CD14-positive monocyte (primary cell): ENCODE measurements around the gene CDK17. TPM values are rescaled to one million over a fixed set of nuclear protein-coding genes. Genes with fewer than 3 reads are reported as not detected.
"Not testable (repeated sequence)": the region's sequence is repeated elsewhere in the genome, so short reads cannot be mapped to it uniquely, and the experiment has no call there.

Experiments used
- DNase-seq, 3 donors: peaks; one replicate each; pipeline ENCODE4 v3.0.0-alpha.2; 2011 to 2022
- H2AFZ ChIP-seq: 2 replicates; pipeline ENCODE4 v1.6.0; 2012; ENCODE audit warnings: mild to moderate bottlenecking, low read depth, low read length, inconsistent platforms; ENCODE audit not compliant: insufficient read depth, poor library complexity, severe bottlenecking
- H3K27ac ChIP-seq, 2 donors: 1 replicate in 1 of 2; 2 replicates in 1 of 2; pipeline ENCODE4 v1.5.1; 2012 to 2013; ENCODE audit warnings: low read length in 2 of 2, control low read depth in 1 of 2, inconsistent platforms in 1 of 2, low read depth in 1 of 2, mild to moderate bottlenecking in 1 of 2
- H3K27me3 ChIP-seq, 2 donors: one replicate each; pipeline versions ENCODE4 v1.6.0 to v1.6.1; 2011 to 2013; ENCODE audit warnings: low read length in 2 of 2; ENCODE audit not compliant: control insufficient read depth in 2 of 2, insufficient read depth in 2 of 2
- H3K36me3 ChIP-seq, 2 donors: replicated peaks in 1 of 2; 1 replicate in 1 of 2; 2 replicates in 1 of 2; pipeline versions ENCODE4 v1.5.1 to v1.6.1; 2012 to 2013; ENCODE audit warnings: low read length in 2 of 2, control low read depth in 1 of 2, inconsistent platforms in 1 of 2, mild to moderate bottlenecking in 1 of 2; ENCODE audit not compliant: insufficient read depth in 2 of 2, control insufficient read depth in 1 of 2
- H3K4me1 ChIP-seq, 2 donors: 1 replicate in 1 of 2; 2 replicates in 1 of 2; pipeline versions ENCODE4 v1.5.1 to v1.6.1; 2012 to 2013; ENCODE audit warnings: low read length in 2 of 2, control low read depth in 1 of 2, inconsistent platforms in 1 of 2, mild to moderate bottlenecking in 1 of 2, moderate library complexity in 1 of 2; ENCODE audit not compliant: insufficient read depth in 2 of 2, control insufficient read depth in 1 of 2
- H3K4me2 ChIP-seq: replicated peaks from 2 replicates; pipeline ENCODE3; 2012; ENCODE audit warnings: low read length, moderate library complexity, mild to moderate bottlenecking; ENCODE audit not compliant: poor library complexity, severe bottlenecking; ENCODE audit errors: extremely low read depth
- H3K4me3 ChIP-seq, 3 experiments: fragments of 200-600 bp in 1 of 3; sonication (generic) in 1 of 3; replicated peaks in 1 of 3; 1 replicate in 2 of 3; 2 replicates in 1 of 3; pipeline ENCODE4 v1.5.1; 2011 to 2013; ENCODE audit warnings: low read length in 3 of 3, mild to moderate bottlenecking in 3 of 3, control low read depth in 2 of 3, low read depth in 2 of 3, inconsistent platforms in 1 of 3, moderate library complexity in 1 of 3
- H3K79me2 ChIP-seq: 2 replicates; pipeline ENCODE4 v1.6.0; 2012; ENCODE audit warnings: mild to moderate bottlenecking, control low read depth, inconsistent platforms, low read length, moderate library complexity; ENCODE audit not compliant: insufficient read depth
- H3K9ac ChIP-seq: 2 replicates; pipeline ENCODE4 v1.6.0; 2017; ENCODE audit warnings: low read length, mild to moderate bottlenecking; ENCODE audit not compliant: insufficient read depth, poor library complexity, severe bottlenecking
- H3K9me3 ChIP-seq, 2 donors: replicated peaks in 1 of 2; 1 replicate in 1 of 2; 2 replicates in 1 of 2; pipeline versions ENCODE4 v1.5.1 to v1.6.1; 2012 to 2013; ENCODE audit warnings: low read length in 2 of 2, control low read depth in 1 of 2; ENCODE audit not compliant: control insufficient read depth in 1 of 2, insufficient read depth in 1 of 2
- H4K20me1 ChIP-seq: 2 replicates; pipeline ENCODE4 v1.6.0; 2012; ENCODE audit warnings: mild to moderate bottlenecking, low read length, control low read depth, moderate library complexity; ENCODE audit not compliant: insufficient read depth
- H3K27ac Mint-ChIP-seq, 7 donors: one replicate each; pipeline ENCODE4 v1.8.0; 2020; ENCODE audit warnings: mild to moderate bottlenecking in 7 of 7, mixed read lengths in 7 of 7, moderate library complexity in 6 of 7, inconsistent platforms in 2 of 7
- H3K27me3 Mint-ChIP-seq, 3 donors: one replicate each; pipeline ENCODE4 v1.8.0; 2021 to 2022; ENCODE audit warnings: low read depth in 3 of 3, mild to moderate bottlenecking in 3 of 3, mixed read lengths in 3 of 3, moderate library complexity in 3 of 3, inconsistent platforms in 1 of 3
- H3K36me3 Mint-ChIP-seq, 2 donors: one replicate each; pipeline ENCODE4 v1.8.0; 2020; ENCODE audit warnings: mixed read lengths in 2 of 2, inconsistent platforms in 1 of 2, mild to moderate bottlenecking in 1 of 2
- H3K4me1 Mint-ChIP-seq: one replicate; pipeline ENCODE4 v1.8.0; 2020; ENCODE audit warnings: mild to moderate bottlenecking, mixed read lengths
- H3K4me3 Mint-ChIP-seq, 2 donors: one replicate each; pipeline ENCODE4 v1.8.0; 2020; ENCODE audit warnings: mild to moderate bottlenecking in 2 of 2, mixed read lengths in 2 of 2, moderate library complexity in 1 of 2
- H3K9me3 Mint-ChIP-seq, 7 donors: one replicate each; pipeline ENCODE4 v1.8.0; 2020 to 2022; ENCODE audit warnings: mixed read lengths in 7 of 7, mild to moderate bottlenecking in 6 of 7, moderate library complexity in 6 of 7, inconsistent platforms in 2 of 7
- WGBS: methylation state at CpG from one replicate; pipeline ENCODE4 v1.1.5; 2013; ENCODE audit warnings: missing lambda C conversion rate; ENCODE audit not compliant: insufficient coverage; 5-methylcytosine and 5-hydroxymethylcytosine counted together
- intact Hi-C, 2 donors: fragments of 100-400 bp; cut with micrococcal nuclease; formaldehyde crosslinking; loops; one replicate each; pipeline versions ENCODE4 v1.15.0 to v1.15.1; 2023
- polyA plus RNA-seq, 3 donors: library from polyadenylated mRNA; depleted of rRNA in 1 of 3; unstranded in 2 of 3; stranded (reverse) in 1 of 3; fragments of 300-500 nt in 2 of 3; fragments of >200 nt in 1 of 3; fragmentation: Illumina TruSeq in 2 of 3; gene quantifications; 1 replicate in 2 of 3; 2 replicates in 1 of 3; pipeline ENCODE4 v1.2.3, GENCODE V29; 2012 to 2021
- TF ChIP-seq, protein P1 (sequence below): fragments of 200-600 bp; IDR thresholded peaks from one replicate; pipeline ENCODE4 v1.8.0; 2022; ENCODE audit warnings: antibody characterized with exemption, mild to moderate bottlenecking

Gene CDK17
- polyA plus RNA-seq, 3 donors: 3.6 to 6.9 (median 6.4) TPM

DNA sequence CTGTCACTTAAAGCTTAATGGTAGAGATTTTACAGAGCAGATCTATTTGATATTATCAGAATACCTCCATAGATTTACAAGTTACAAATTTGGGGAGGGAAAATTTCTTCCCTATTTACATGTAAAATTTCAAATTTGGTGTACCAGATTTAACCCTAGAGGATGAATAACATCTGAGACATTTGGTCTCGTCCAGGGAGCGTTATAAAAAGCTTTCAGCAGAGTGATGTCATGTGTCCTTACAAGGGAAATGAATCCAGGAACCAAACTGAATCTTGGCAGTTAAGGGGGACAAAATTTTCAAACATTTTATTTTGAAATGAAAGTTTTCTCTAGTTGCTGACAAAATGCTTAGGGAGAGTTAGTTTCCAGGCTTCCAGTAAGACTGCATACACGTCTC, 4.5 kb upstream of the CDK17 start:
- no peak overlapping the region for H3K4me3 ChIP-seq
- no peaks in the 10 kb centered on the region for H3K27me3 ChIP-seq
- WGBS: 40% methylated on average over 1 of the region's 3 CpGs
- no peak overlapping the region for H2AFZ ChIP-seq
- TF ChIP-seq, protein P1, sequence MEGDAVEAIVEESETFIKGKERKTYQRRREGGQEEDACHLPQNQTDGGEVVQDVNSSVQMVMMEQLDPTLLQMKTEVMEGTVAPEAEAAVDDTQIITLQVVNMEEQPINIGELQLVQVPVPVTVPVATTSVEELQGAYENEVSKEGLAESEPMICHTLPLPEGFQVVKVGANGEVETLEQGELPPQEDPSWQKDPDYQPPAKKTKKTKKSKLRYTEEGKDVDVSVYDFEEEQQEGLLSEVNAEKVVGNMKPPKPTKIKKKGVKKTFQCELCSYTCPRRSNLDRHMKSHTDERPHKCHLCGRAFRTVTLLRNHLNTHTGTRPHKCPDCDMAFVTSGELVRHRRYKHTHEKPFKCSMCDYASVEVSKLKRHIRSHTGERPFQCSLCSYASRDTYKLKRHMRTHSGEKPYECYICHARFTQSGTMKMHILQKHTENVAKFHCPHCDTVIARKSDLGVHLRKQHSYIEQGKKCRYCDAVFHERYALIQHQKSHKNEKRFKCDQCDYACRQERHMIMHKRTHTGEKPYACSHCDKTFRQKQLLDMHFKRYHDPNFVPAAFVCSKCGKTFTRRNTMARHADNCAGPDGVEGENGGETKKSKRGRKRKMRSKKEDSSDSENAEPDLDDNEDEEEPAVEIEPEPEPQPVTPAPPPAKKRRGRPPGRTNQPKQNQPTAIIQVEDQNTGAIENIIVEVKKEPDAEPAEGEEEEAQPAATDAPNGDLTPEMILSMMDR: no peak
- Mint-ChIP-seq H3K4me3 (no peak overlapping the region), H3K4me1 (peaks cover 37% of the 10 kb centered on the region), H3K9me3 (peaks cover 0 to 2% (median 0%) of the 10 kb centered on the region in 7 donors), H3K27ac (no peak overlapping the region), H3K27me3 (no peaks in the 10 kb centered on the region), H3K36me3 (peaks cover 0 to 2% of the 10 kb centered on the region in 2 donors)
- H4K20me1 ChIP-seq: no peaks in the 10 kb centered on the region
- no peak overlapping the region for H3K4me2 ChIP-seq
- no peaks in the 10 kb centered on the region for H3K79me2 ChIP-seq
- DNase-seq: no peak
- H3K27ac ChIP-seq: no peak overlapping the region
- no peaks in the 10 kb centered on the region for H3K9me3 ChIP-seq
- H3K9ac ChIP-seq: no peak overlapping the region
- H3K36me3 ChIP-seq: no peaks in the 10 kb centered on the region
- peaks cover 32 to 43% of the 10 kb centered on the region in 2 donors for H3K4me1 ChIP-seq
- intact Hi-C loops: loop anchor here (10.0 kb wide), 2 partner anchors 360 to 370 kb away; partner anchors contain the start of gene LTA4H (in 1 of the 2)

DNA sequence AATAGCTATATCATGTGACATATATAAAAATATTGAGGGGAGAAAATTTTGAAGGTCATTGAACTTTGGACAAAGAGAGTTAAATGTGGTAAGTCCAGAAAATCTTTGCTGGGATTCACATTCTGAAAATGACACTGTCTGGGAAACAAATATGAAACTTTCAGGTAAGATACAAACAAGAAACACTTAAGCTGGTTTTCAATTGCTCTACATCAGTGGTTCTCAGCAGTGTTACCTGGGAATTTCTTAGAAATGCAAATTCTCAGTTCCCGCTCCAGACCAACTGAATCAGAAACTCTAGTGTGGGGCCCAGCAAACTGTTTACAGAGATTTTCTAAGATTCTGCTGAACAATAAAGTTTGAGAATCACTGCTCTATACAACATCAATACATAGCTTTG, 3.6 kb upstream of the CDK17 start:
- peaks cover 7% of the 10 kb centered on the region for H3K79me2 ChIP-seq
- Mint-ChIP-seq H3K4me1 (peaks cover 33% of the 10 kb centered on the region), H3K9me3 (peaks cover 0 to 2% (median 0%) of the 10 kb centered on the region in 7 donors), H3K27me3 (no peaks in the 10 kb centered on the region), H3K36me3 (peaks cover 0 to 2% of the 10 kb centered on the region in 2 donors), H3K27ac (no peak overlapping the region), H3K4me3 (no peak overlapping the region)
- no peak overlapping the region for H3K4me2 ChIP-seq
- no peak overlapping the region for H3K9ac ChIP-seq
- TF ChIP-seq, protein P1: no peak
- 100% methylated on average over 1 of the region's 1 CpG for WGBS
- intact Hi-C loops: loop anchor here (10.0 kb wide), 2 partner anchors 359 to 369 kb away; partner anchors contain the start of gene LTA4H (in 1 of the 2)
- no peaks in the 10 kb centered on the region for H3K27me3 ChIP-seq
- DNase-seq: no peak
- no peak overlapping the region for H3K4me3 ChIP-seq
- H2AFZ ChIP-seq: no peak overlapping the region
- peaks cover 7% of the 10 kb centered on the region for H4K20me1 ChIP-seq
- H3K36me3 ChIP-seq: no peaks in the 10 kb centered on the region
- H3K9me3 ChIP-seq: no peaks in the 10 kb centered on the region
- H3K27ac ChIP-seq: no peak overlapping the region
- peaks cover 27 to 36% of the 10 kb centered on the region in 2 donors for H3K4me1 ChIP-seq

DNA sequence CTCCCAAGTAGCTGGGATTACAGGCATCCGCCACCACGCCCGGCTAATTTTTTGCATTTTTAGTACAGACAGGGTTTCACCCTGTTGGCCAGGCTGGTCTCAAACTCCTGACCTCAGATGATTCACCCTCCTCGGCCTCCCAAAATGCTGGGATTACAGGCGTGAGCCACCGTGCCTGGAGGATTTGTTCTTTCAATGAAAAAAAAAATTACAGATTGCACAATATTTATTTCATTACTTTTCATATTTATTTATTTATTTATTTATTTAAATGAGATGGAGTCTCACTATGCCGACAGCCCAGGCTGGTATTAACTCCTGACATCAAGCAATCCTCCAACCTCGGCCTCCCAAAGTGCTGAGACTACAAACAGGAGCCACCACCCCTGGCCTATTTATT, 2.3 kb upstream of the CDK17 start:
- H3K36me3 Mint-ChIP-seq, H2AFZ ChIP-seq: not testable (repeated sequence)
- WGBS: no CpG with 5 or more reads among the region's 8 CpGs

More for the DNA sequence above, 2.3 kb upstream of the CDK17 start:
- not testable (repeated sequence) for H3K4me3 Mint-ChIP-seq, H3K4me2 ChIP-seq, H3K27ac Mint-ChIP-seq, DNase-seq, H3K27me3 Mint-ChIP-seq, H3K4me3 ChIP-seq, H3K36me3 ChIP-seq, H3K27me3 ChIP-seq, H3K9me3 ChIP-seq, H3K9me3 Mint-ChIP-seq, H3K9ac ChIP-seq, H3K27ac ChIP-seq
- H4K20me1 ChIP-seq: peaks cover 20% of the 10 kb centered on the region
- H3K4me1 Mint-ChIP-seq: peaks cover 33% of the 10 kb centered on the region
- peaks cover 21% of the 10 kb centered on the region for H3K79me2 ChIP-seq
- peaks cover 27 to 36% of the 10 kb centered on the region in 2 donors for H3K4me1 ChIP-seq
- intact Hi-C loops: loop anchor here (10.0 kb wide), 2 partner anchors 358 to 368 kb away; partner anchors contain the start of gene LTA4H (in 1 of the 2)
